ENCODE data around the gene ATRNL1.

DNA sequence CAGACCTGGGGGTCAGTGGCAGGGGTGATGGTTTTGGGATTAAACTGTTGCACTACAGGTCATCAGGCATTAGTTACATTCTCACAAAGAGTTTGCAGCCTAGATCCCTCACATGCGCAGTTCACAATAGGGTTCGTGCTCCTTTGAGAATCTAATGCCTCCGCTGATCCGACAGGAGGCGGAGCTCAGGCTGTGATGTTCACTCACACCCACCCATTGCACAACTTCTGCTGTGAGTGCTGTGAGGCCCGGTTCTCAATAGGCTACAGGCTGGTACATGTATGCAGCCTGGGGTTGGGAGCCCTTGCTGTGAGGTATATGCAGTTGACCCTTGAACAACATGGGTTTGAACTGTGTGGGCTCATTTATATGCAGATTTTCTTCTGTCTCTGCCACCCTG is 763.4 kb downstream of the ATRNL1 start:
- TF ChIP-seq TARDBP (IDR thresholded peaks at IDR 0.05) = no peak
- no peak for TF ChIP-seq FOXM1 (IDR thresholded peaks at IDR 0.05; ENCODE audit: borderline replicate concordance)
- TF ChIP-seq PKNOX1 (IDR thresholded peaks at IDR 0.05) = no peak
- TF ChIP-seq SUZ12 (IDR thresholded peaks at IDR 0.05) = no peak
- TF ChIP-seq CTBP1 (IDR thresholded peaks at IDR 0.05; ENCODE audit: borderline replicate concordance) = no peak
- TF ChIP-seq L3MBTL2 (conservative IDR thresholded peaks at IDR 0.05) = no peak
- no peak for TF ChIP-seq NFRKB (IDR thresholded peaks at IDR 0.05)
- TF ChIP-seq FOXK2 (IDR thresholded peaks at IDR 0.05) = no peak
- TF ChIP-seq SP1 (IDR thresholded peaks at IDR 0.05) = no peak
- TF ChIP-seq ELF4 (IDR thresholded peaks at IDR 0.05) = no peak
- no peak for TF ChIP-seq BHLHE40 (IDR thresholded peaks at IDR 0.05; ENCODE audit: borderline replicate concordance)
- TF ChIP-seq ZNF384 (IDR thresholded peaks at IDR 0.05) = no peak
